H9 (cell line): ENCODE results near the gene ATG101. TPM values are rescaled to one million over a fixed set of nuclear protein-coding genes. Genes with fewer than 3 reads are reported as not detected.

Experiments
- DNase-seq: peaks from one replicate; pipeline ENCODE4 v3.0.0-alpha.2; 2017
- H2AFZ ChIP-seq: one replicate; pipeline ENCODE4 v1.6.1; 2013; ENCODE audit warnings: mild to moderate bottlenecking, low read length, control low read depth, moderate library complexity
- H2AK5ac ChIP-seq: 2 replicates; pipeline ENCODE4 v1.6.1; 2013; ENCODE audit warnings: low read length, control low read depth, mixed read lengths; ENCODE audit not compliant: insufficient read length
- H2BK120ac ChIP-seq: one replicate; pipeline ENCODE4 v1.6.1; 2013; ENCODE audit warnings: low read depth, mild to moderate bottlenecking, low read length, control low read depth, inconsistent platforms; ENCODE audit not compliant: poor library complexity, severe bottlenecking
- H2BK12ac ChIP-seq: 2 replicates; pipeline ENCODE4 v1.6.1; 2013; ENCODE audit warnings: low read length, control low read depth, mixed read lengths, low read depth; ENCODE audit not compliant: insufficient read length
- H2BK15ac ChIP-seq: 2 replicates; pipeline ENCODE4 v1.6.1; 2013; ENCODE audit warnings: low read depth, low read length, control low read depth
- H2BK20ac ChIP-seq: one replicate; pipeline ENCODE4 v1.6.1; 2013; ENCODE audit warnings: low read depth, mild to moderate bottlenecking, low read length, control low read depth, inconsistent platforms; ENCODE audit not compliant: poor library complexity, severe bottlenecking
- H2BK5ac ChIP-seq: 2 replicates; pipeline ENCODE4 v1.6.1; 2013; ENCODE audit warnings: low read length, control low read depth, mixed read lengths; ENCODE audit not compliant: insufficient read length
- H3K14ac ChIP-seq: 2 replicates; pipeline ENCODE4 v1.6.1; 2013; ENCODE audit warnings: low read length, control low read depth; ENCODE audit not compliant: insufficient read depth
- H3K18ac ChIP-seq: 2 replicates; pipeline ENCODE4 v1.6.1; 2013; ENCODE audit warnings: low read depth, mild to moderate bottlenecking, mixed read lengths, low read length, control low read depth; ENCODE audit not compliant: insufficient read length
- H3K23ac ChIP-seq: 2 replicates; pipeline ENCODE4 v1.6.1; 2013; ENCODE audit warnings: low read length, control low read depth, mixed read lengths, low read depth; ENCODE audit not compliant: insufficient read length
- H3K23me2 ChIP-seq: 2 replicates; pipeline ENCODE4 v1.6.1; 2013; ENCODE audit warnings: low read depth, mild to moderate bottlenecking, mixed read lengths, low read length, control low read depth; ENCODE audit not compliant: insufficient read length, poor library complexity, severe bottlenecking
- H3K27ac ChIP-seq: 2 replicates; pipeline ENCODE4 v1.5.1; 2013; ENCODE audit warnings: low read length, control low read depth, mixed read lengths, low read depth; ENCODE audit not compliant: insufficient read length
- H3K27me3 ChIP-seq: 2 replicates; pipeline ENCODE4 v1.6.1; 2013; ENCODE audit warnings: low read length, control low read depth, inconsistent platforms; ENCODE audit not compliant: insufficient read depth
- H3K4ac ChIP-seq: 2 replicates; pipeline ENCODE4 v1.6.1; 2013; ENCODE audit warnings: low read depth, mild to moderate bottlenecking, control low read depth, inconsistent platforms, low read length, moderate library complexity
- H3K4me1 ChIP-seq: 2 replicates; pipeline ENCODE4 v1.6.1; 2013; ENCODE audit warnings: low read length, control low read depth, inconsistent platforms; ENCODE audit not compliant: insufficient read depth
- H3K4me2 ChIP-seq: 2 replicates; pipeline ENCODE4 v1.6.1; 2013; ENCODE audit warnings: low read length, control low read depth, mixed read lengths; ENCODE audit not compliant: insufficient read length, insufficient read depth
- H3K56ac ChIP-seq: 2 replicates; pipeline ENCODE4 v1.6.1; 2013; ENCODE audit warnings: low read depth, mild to moderate bottlenecking, mixed read lengths, low read length, control low read depth; ENCODE audit not compliant: insufficient read length
- H3K79me1 ChIP-seq: 2 replicates; pipeline ENCODE4 v1.6.1; 2013; ENCODE audit warnings: low read depth, mild to moderate bottlenecking, moderate library complexity, low read length, control low read depth, inconsistent platforms; ENCODE audit not compliant: insufficient read depth, poor library complexity, severe bottlenecking
- H3K79me2 ChIP-seq: 2 replicates; pipeline ENCODE4 v1.6.1; 2013; ENCODE audit warnings: low read length, control low read depth, inconsistent platforms; ENCODE audit not compliant: insufficient read depth
- H3K9ac ChIP-seq: 2 replicates; pipeline ENCODE4 v1.6.1; 2013; ENCODE audit warnings: low read length, control low read depth, mixed read lengths; ENCODE audit not compliant: insufficient read length; ENCODE audit errors: extremely low read depth
- H3K9me3 ChIP-seq: one replicate; pipeline ENCODE4 v1.6.1; 2013; ENCODE audit warnings: low read depth, low read length, inconsistent platforms; ENCODE audit not compliant: control insufficient read depth
- H3T11ph ChIP-seq: one replicate; pipeline ENCODE4 v1.6.1; 2013; ENCODE audit warnings: mild to moderate bottlenecking, low read length, control low read depth, inconsistent platforms
- H4K20me1 ChIP-seq: one replicate; pipeline ENCODE4 v1.6.1; 2013; ENCODE audit not compliant: control insufficient read depth, insufficient read length, insufficient read depth
- H4K5ac ChIP-seq: 2 replicates; pipeline ENCODE4 v1.6.1; 2013; ENCODE audit warnings: low read depth, mild to moderate bottlenecking, mixed read lengths, low read length, control low read depth; ENCODE audit not compliant: insufficient read length
- H4K8ac ChIP-seq: replicated peaks from 2 replicates; pipeline ENCODE4 v1.6.1; 2013; ENCODE audit warnings: low read length, control low read depth, mixed read lengths, low read depth; ENCODE audit not compliant: insufficient read length
- H4K91ac ChIP-seq: 2 replicates; pipeline ENCODE4 v1.6.1; 2013; ENCODE audit warnings: low read depth, mild to moderate bottlenecking, moderate library complexity, mixed read lengths, low read length, control low read depth; ENCODE audit not compliant: insufficient read length
- H3K27ac Mint-ChIP-seq, 3 experiments: 2 replicates in 2 of 3; 3 replicates in 1 of 3; pipeline ENCODE4 v1.8.0; 2020 to 2021; ENCODE audit warnings: mixed read lengths in 3 of 3, mild to moderate bottlenecking in 1 of 3, moderate library complexity in 1 of 3
- H3K27me3 Mint-ChIP-seq: 2 replicates; pipeline ENCODE4 v1.8.0; 2021; ENCODE audit warnings: low read depth, mild to moderate bottlenecking, moderate library complexity, mixed read lengths
- H3K36me3 Mint-ChIP-seq, 3 experiments: 2 replicates in 2 of 3; 3 replicates in 1 of 3; pipeline ENCODE4 v1.8.0; 2020 to 2021; ENCODE audit warnings: low read depth in 3 of 3, mixed read lengths in 3 of 3; ENCODE audit not compliant: insufficient read depth in 1 of 3
- H3K4me1 Mint-ChIP-seq, 2 experiments: 2 replicates each; pipeline ENCODE4 v1.8.0; 2020; ENCODE audit warnings: mixed read lengths in 2 of 2
- H3K4me3 Mint-ChIP-seq, 2 experiments: 2 replicates in 1 of 2; 3 replicates in 1 of 2; pipeline ENCODE4 v1.8.0; 2020 to 2021; ENCODE audit warnings: mild to moderate bottlenecking in 2 of 2, mixed read lengths in 2 of 2, moderate library complexity in 1 of 2
- H3K9me3 Mint-ChIP-seq, 2 experiments: 2 replicates in 1 of 2; 3 replicates in 1 of 2; pipeline ENCODE4 v1.8.0; 2020; ENCODE audit warnings: mild to moderate bottlenecking in 2 of 2, mixed read lengths in 2 of 2, moderate library complexity in 1 of 2
- WGBS: extraction: QIAGEN DNeasy Blood & Tissue Kit; methylation state at CpG from one replicate; pipeline ENCODE4 v1.1.7; 2013; ENCODE audit warnings: missing lambda C conversion rate, low lambda C conversion rate, mixed read lengths; ENCODE audit not compliant: insufficient read length; ENCODE audit errors: extremely low coverage; 5-methylcytosine and 5-hydroxymethylcytosine counted together
- total RNA-seq: library from RNA; stranded (reverse); gene quantifications from 2 replicates; pipeline ENCODE4 v1.2.1, GENCODE V29; 2021
- TF ChIP-seq, protein P1 (sequence below): fragments of 200-600 bp; sonication (generic); conservative IDR thresholded peaks from 3 replicates; pipeline ENCODE4 v1.8.0; 2021; ENCODE audit warnings: antibody characterized with exemption, mild to moderate bottlenecking

Gene ATG101
- total RNA-seq, 1 experiment from 2014 or later, result 58.3 TPM

DNA sequence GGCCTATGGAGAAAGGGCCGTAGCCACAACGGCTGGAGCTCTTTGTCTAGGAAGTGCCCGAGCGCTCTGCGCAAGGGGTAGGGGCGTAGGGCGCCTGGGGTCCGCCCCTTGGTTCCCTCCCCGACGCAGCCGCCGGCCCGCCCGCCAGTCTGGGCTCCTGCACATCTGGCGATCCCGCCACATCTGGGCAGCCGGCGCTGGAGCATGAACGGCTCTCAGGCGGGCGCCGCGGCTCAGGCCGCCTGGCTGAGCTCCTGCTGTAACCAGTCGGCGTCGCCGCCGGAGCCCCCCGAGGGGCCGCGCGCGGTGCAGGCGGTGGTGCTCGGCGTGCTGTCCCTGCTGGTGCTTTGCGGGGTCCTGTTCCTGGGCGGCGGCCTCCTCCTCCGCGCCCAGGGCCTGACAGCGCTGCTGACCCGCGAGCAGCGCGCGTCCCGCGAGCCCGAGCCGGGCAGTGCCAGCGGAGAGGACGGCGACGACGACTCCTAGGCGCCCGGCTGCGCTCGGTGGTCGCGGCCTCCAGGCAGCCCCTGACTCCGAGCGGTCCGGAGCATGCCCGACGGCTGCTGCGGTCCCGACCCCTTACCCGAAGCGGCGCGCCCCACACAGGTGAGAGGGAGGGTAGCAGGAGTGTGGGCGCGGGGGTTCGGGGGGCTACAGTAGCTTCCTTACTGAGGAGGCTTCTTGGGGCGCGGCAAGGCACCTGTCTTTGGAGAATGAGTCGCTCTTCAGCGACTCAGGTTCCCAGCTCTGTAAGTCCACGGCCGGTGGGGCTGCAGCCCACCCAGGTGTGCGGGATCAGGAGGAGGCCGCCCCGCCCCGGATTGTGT is 10.0 kb downstream of the ATG101 start, which contains the start of gene SMIM41:
SMIM41 (plus strand) TSS at position 129 of the 827 bp plus-strand sequence; CDS start at position 205, 76 bp downstream.
- H3K23me2 ChIP-seq, result no peaks in the 10 kb centered on the region
- TF ChIP-seq, protein P1, sequence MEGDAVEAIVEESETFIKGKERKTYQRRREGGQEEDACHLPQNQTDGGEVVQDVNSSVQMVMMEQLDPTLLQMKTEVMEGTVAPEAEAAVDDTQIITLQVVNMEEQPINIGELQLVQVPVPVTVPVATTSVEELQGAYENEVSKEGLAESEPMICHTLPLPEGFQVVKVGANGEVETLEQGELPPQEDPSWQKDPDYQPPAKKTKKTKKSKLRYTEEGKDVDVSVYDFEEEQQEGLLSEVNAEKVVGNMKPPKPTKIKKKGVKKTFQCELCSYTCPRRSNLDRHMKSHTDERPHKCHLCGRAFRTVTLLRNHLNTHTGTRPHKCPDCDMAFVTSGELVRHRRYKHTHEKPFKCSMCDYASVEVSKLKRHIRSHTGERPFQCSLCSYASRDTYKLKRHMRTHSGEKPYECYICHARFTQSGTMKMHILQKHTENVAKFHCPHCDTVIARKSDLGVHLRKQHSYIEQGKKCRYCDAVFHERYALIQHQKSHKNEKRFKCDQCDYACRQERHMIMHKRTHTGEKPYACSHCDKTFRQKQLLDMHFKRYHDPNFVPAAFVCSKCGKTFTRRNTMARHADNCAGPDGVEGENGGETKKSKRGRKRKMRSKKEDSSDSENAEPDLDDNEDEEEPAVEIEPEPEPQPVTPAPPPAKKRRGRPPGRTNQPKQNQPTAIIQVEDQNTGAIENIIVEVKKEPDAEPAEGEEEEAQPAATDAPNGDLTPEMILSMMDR, result no peak
- no peak within 1 kb of the TSS for H4K8ac ChIP-seq
- DNase-seq, result peak; percentile 64
- no peak within 1 kb of the TSS for H4K91ac ChIP-seq
- H3K9me3 ChIP-seq, result no peaks in the 10 kb centered on the region
- H3K27me3 Mint-ChIP-seq, result no peaks in the 10 kb centered on the region
- no peaks in the 10 kb centered on the region for H3K9me3 Mint-ChIP-seq
- no peak within 1 kb of the TSS; the same call in 1 of the 2 replicates for H3K14ac ChIP-seq
- WGBS, result no CpG with 5 or more reads among the region's 87 CpGs
- H3K4me1 ChIP-seq, result no peaks in the 10 kb centered on the region; the same call in 1 of the 2 replicates
- no peaks in the 10 kb centered on the region for H3K79me2 ChIP-seq
- H3K27ac ChIP-seq, result no peak within 1 kb of the TSS
- no peak within 1 kb of the TSS for H3K18ac ChIP-seq
- no peak within 1 kb of the TSS for H3K4ac ChIP-seq
- H2BK20ac ChIP-seq, result no peak within 1 kb of the TSS
- H3K4me1 Mint-ChIP-seq, result peaks cover 13 to 26% of the 10 kb centered on the region in 2 experiments
- H2AK5ac ChIP-seq, result no peak within 1 kb of the TSS
- H3K36me3 Mint-ChIP-seq, result peaks cover 21 to 43% (median 30%) of the 10 kb centered on the region in 3 experiments; a peak in 6 of 7 replicates
- H3K27ac Mint-ChIP-seq, result peak within 1 kb of the TSS; percentile 21 to 89 (median 57); a peak in 2 of 7 replicates
- H4K20me1 ChIP-seq, result no peaks in the 10 kb centered on the region
- H3K4me2 ChIP-seq, result no peak within 1 kb of the TSS
- no peak within 1 kb of the TSS for H3T11ph ChIP-seq
- no peak within 1 kb of the TSS for H3K56ac ChIP-seq
- no peak within 1 kb of the TSS for H3K4me3 Mint-ChIP-seq
- H2BK5ac ChIP-seq, result no peak within 1 kb of the TSS
- no peaks in the 10 kb centered on the region for H3K79me1 ChIP-seq
- H2AFZ ChIP-seq, result no peak within 1 kb of the TSS
- H2BK12ac ChIP-seq, result no peak within 1 kb of the TSS
- H2BK15ac ChIP-seq, result no peak within 1 kb of the TSS
- no peak within 1 kb of the TSS for H3K9ac ChIP-seq
- no peak within 1 kb of the TSS for H3K23ac ChIP-seq
- no peak within 1 kb of the TSS for H2BK120ac ChIP-seq
- no peak within 1 kb of the TSS for H4K5ac ChIP-seq
- H3K27me3 ChIP-seq, result no peaks in the 10 kb centered on the region
